Spleen (tissue), 11 donors: ENCODE measurements around the gene FASN. TPM values are rescaled to one million over a fixed set of nuclear protein-coding genes. Genes with fewer than 3 reads are reported as not detected.
A peak's percentile ranks its signal among the peaks of the same experiment; 100 is the strongest.

Experiments
- DNase-seq: peaks from one replicate; pipeline ENCODE4 v3.0.0-alpha.2; 2020
- H3K27ac ChIP-seq, 8 donors: fragments of 200-600 bp; sonication (generic) in 7 of 8; 1 replicate in 4 of 8; 2 replicates in 4 of 8; pipeline versions ENCODE4 v1.5.0 to v1.8.0; 2016 to 2021; ENCODE audit warnings: inconsistent platforms in 4 of 8, mild to moderate bottlenecking in 4 of 8, moderate library complexity in 1 of 8
- H3K27me3 ChIP-seq, 7 donors: fragments of 200-600 bp; sonication (generic) in 6 of 7; replicated peaks in 1 of 7; 1 replicate in 4 of 7; 2 replicates in 3 of 7; pipeline versions ENCODE4 v1.5.0 to v1.8.0; 2016 to 2021; ENCODE audit warnings: inconsistent platforms in 3 of 7, mild to moderate bottlenecking in 1 of 7
- H3K36me3 ChIP-seq, 6 donors: fragments of 200-600 bp; sonication (generic) in 5 of 6; 1 replicate in 4 of 6; 2 replicates in 2 of 6; pipeline versions ENCODE4 v1.5.0 to v1.8.0; 2016 to 2021; ENCODE audit warnings: inconsistent platforms in 2 of 6
- H3K4me1 ChIP-seq, 6 donors: fragments of 200-600 bp; sonication (generic) in 5 of 6; 1 replicate in 3 of 6; 2 replicates in 3 of 6; pipeline versions ENCODE4 v1.5.0 to v1.8.0; 2016 to 2021; ENCODE audit warnings: inconsistent platforms in 3 of 6
- H3K4me3 ChIP-seq, 8 donors: fragments of 200-600 bp; sonication (generic) in 7 of 8; 1 replicate in 4 of 8; 2 replicates in 4 of 8; pipeline versions ENCODE4 v1.5.0 to v1.8.0; 2016 to 2021; ENCODE audit warnings: inconsistent platforms in 4 of 8, mild to moderate bottlenecking in 4 of 8, moderate library complexity in 2 of 8
- H3K9me3 ChIP-seq, 8 donors: fragments of 200-600 bp; sonication (generic) in 7 of 8; 1 replicate in 4 of 8; 2 replicates in 4 of 8; pipeline versions ENCODE4 v1.5.0 to v1.8.0; 2016 to 2021; ENCODE audit warnings: inconsistent platforms in 4 of 8
- POLR2A ChIP-seq, 3 donors: fragments of 450-650 bp; IDR thresholded peaks; one replicate each; pipeline ENCODE4 v1.5.1; 2017; ENCODE audit warnings: antibody characterized with exemption in 3 of 3, mild to moderate bottlenecking in 1 of 3
- POLR2AphosphoS5 ChIP-seq, 3 donors: sonication (generic); formaldehyde crosslinking; IDR thresholded peaks; one replicate each; pipeline ENCODE4 v1.5.1; 2017; ENCODE audit warnings: antibody characterized with exemption in 3 of 3
- WGBS, 5 donors: extraction: QIAGEN DNeasy Blood & Tissue Kit in 3 of 5; methylation state at CpG; one replicate each; pipeline versions ENCODE4 v1.1.5 to v1.1.7; 2013 to 2018; 5-methylcytosine and 5-hydroxymethylcytosine counted together
- intact Hi-C: fragments of 100-400 bp; cut with DNase I; formaldehyde crosslinking; loops from one replicate; pipeline ENCODE4 v1.15.0; 2023; ENCODE audit warnings: low total_unique reads
- polyA plus RNA-seq, 3 donors: library from polyadenylated mRNA; stranded (reverse); fragments of 200-250 nt; gene quantifications; one replicate each; pipeline ENCODE4 v1.2.1, GENCODE V29; 2013
- total RNA-seq, 7 donors: library from RNA; depleted of rRNA in 3 of 7; stranded (reverse); fragments of >200 nt in 3 of 7; fragmentation: NEBNext Ultra II Directional in 4 of 7; extraction: Animal tissue kit (Norgen Biotek cat#: 25700) in 4 of 7; gene quantifications; one replicate each; pipeline versions ENCODE4 v1.1.0 to v1.2.1, GENCODE V29; 2016 to 2021
- TF ChIP-seq, protein P1 (sequence below), 11 experiments: fragments of 200-600 bp in 7 of 11; fragments of 450-650 bp in 4 of 11; sonication (generic) in 4 of 11; IDR thresholded peaks in 8 of 11; conservative IDR thresholded peaks in 3 of 11; 1 replicate in 7 of 11; 2 replicates in 4 of 11; pipeline versions ENCODE4 v1.4.0 to v1.8.0; 2016 to 2021; ENCODE audit warnings: antibody characterized with exemption in 11 of 11, inconsistent platforms in 4 of 11, mild to moderate bottlenecking in 1 of 11
- donor health status: healthy with polysubstance abuse.
- donor health status: DM: no; HTN: no; CAD: no; lungs with moderate emphysema.
- donor health status: DM: no; HTN: no; CAD: no.
- donor health status: Bipolar disorder and iron deficiency.
- donor health status: healthy.
- donor health status: DM: no; HTN: no; CAD: no.
- donor health status: DM: yes; HTN: yes; CAD: no.

FASN gene
- total and polyA plus RNA-seq, 10 donors: 9.3 to 45.2 (median 21.3) TPM

DNA sequence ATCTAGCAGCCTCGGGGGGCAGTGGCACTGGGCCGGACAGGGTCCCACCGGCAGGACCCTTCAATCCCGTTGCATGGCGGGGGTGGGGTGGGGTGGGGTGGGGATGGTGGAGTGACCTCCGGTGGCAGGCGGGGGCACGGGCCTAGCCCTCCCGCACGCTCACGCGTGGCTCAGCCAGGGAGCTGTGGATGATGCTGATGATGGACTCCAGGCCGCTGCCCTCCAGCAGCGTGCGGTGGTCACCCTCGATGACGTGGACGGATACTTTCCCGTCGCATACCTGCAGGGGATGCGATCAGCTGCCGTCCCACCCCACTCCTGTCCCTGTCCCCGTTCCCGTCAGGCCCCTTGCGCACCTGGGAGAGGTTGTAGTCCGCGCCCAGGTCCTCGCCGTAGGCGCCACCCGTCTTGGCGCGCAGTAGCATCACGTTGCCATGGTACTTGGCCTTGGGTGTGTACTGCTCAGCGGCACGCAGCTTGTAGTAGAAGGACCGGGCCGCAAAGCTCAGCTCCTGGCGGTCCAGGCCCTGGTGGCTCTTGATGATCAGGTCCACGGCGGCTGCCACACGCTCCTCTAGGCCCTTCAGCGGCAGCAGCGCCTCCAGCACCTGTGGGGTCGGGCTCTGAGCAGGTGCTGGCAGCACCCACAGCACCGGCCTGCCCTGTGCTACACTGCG, 18.9 kb downstream of the FASN start:
- DNase-seq: no peak
- H3K27me3 ChIP-seq: no peaks in the 10 kb centered on the region
- TF ChIP-seq POLR2A (IDR thresholded peaks at IDR 0.05) (no peak), POLR2AphosphoS5 (IDR thresholded peaks at IDR 0.05) (peak in 1 of 3 donors; percentile 53)
- H3K27ac ChIP-seq: no peak overlapping the region
- WGBS, 5 donors: 91 to 96% (median 94%) methylated on average over 22 to 47 of the region's 47 CpGs
- H3K36me3 ChIP-seq: peaks cover 0 to 67% (median 56%) of the 10 kb centered on the region in 6 donors
- H3K9me3 ChIP-seq: no peaks in the 10 kb centered on the region
- intact Hi-C loops: no loop called here
- H3K4me3 ChIP-seq: no peak overlapping the region
- no peaks in the 10 kb centered on the region for H3K4me1 ChIP-seq

DNA sequence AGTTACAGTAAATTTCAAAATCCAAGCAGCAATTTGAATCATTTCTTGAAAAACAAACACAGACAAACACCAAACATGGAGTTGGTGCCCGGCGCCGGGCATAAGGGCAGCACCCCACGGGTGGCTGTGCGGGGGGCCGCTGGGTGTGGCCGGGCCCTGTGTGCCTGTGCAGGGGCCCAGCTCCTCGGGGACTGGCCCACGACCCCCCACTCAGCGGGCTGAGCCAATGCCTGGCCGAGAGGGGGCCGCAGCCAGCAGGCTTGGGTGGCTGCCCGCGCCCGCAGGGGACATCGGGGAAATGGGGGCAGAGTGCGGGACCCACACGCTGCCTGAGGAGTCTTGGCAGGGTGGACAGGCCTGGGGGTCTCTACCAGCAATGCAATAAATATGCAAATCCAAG, 19.6 kb downstream of the FASN start:
- no peaks in the 10 kb centered on the region for H3K9me3 ChIP-seq
- no peak overlapping the region for H3K27ac ChIP-seq
- H3K36me3 ChIP-seq: peaks cover 0 to 60% (median 48%) of the 10 kb centered on the region in 6 donors
- intact Hi-C loops: no loop called here
- TF ChIP-seq, protein P1, sequence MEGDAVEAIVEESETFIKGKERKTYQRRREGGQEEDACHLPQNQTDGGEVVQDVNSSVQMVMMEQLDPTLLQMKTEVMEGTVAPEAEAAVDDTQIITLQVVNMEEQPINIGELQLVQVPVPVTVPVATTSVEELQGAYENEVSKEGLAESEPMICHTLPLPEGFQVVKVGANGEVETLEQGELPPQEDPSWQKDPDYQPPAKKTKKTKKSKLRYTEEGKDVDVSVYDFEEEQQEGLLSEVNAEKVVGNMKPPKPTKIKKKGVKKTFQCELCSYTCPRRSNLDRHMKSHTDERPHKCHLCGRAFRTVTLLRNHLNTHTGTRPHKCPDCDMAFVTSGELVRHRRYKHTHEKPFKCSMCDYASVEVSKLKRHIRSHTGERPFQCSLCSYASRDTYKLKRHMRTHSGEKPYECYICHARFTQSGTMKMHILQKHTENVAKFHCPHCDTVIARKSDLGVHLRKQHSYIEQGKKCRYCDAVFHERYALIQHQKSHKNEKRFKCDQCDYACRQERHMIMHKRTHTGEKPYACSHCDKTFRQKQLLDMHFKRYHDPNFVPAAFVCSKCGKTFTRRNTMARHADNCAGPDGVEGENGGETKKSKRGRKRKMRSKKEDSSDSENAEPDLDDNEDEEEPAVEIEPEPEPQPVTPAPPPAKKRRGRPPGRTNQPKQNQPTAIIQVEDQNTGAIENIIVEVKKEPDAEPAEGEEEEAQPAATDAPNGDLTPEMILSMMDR (IDR thresholded peaks at IDR 0.05 in 8 of 11, conservative IDR thresholded peaks at IDR 0.05 in 3 of 11): no peak
- 91 to 99% (median 93%) methylated on average over 10 to 18 of the region's 18 CpGs for WGBS, 5 donors
- no peak overlapping the region for H3K4me3 ChIP-seq
- DNase-seq: no peak
- H3K27me3 ChIP-seq: no peaks in the 10 kb centered on the region
- H3K4me1 ChIP-seq: no peaks in the 10 kb centered on the region

DNA sequence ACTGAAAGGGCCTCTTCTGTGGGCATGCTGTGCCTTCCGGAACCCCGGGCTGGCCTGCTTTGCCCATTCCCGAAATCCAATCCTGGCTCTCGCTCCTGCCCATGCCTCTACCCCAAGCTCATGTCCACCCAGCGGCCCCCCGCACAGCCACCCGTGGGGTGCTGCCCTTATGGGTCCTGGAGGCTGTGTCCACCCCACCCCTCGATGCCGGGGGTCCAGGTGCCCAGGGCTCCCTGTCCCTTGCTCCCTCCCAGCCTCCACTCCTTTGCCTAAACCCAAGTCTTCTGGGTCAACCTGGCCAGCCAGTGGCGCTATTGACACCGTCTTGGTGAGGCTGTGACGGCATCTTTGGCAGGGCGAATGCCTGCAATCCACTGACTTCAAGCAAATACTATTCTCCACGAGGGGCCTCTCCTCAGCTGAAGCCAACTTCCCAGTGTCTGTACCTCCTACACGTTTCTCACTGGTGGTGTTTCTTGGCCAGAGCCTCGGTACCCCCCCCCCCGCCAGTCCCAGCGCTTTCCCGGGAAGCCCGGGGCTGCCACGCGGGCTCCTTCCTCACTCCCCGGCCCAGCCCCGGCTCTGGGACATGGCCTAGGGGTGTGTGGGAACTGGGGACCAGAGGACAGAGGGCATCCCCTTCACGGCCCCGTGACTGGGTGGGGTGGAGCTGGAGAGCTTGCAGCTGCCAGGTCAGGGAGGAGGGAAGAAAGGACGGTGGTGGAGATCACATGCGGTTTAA, 20.2 kb downstream of the FASN start:
- intact Hi-C loops: no loop called here
- Histone ChIP-seq H3K4me1 (no peaks in the 10 kb centered on the region), H3K27ac (no peak overlapping the region), H3K9me3 (no peaks in the 10 kb centered on the region), H3K4me3 (no peak overlapping the region), H3K27me3 (no peaks in the 10 kb centered on the region), H3K36me3 (peaks cover 0 to 54% (median 42%) of the 10 kb centered on the region in 6 donors)
- 76 to 88% (median 77%) methylated on average over 28 of the region's 28 CpGs for WGBS, 5 donors
- no peak for DNase-seq
- TF ChIP-seq, protein P1 (IDR thresholded peaks at IDR 0.05 in 8 of 11, conservative IDR thresholded peaks at IDR 0.05 in 3 of 11): no peak
- TF ChIP-seq POLR2AphosphoS5 (IDR thresholded peaks at IDR 0.05) (no peak), POLR2A (IDR thresholded peaks at IDR 0.05) (no peak)

DNA sequence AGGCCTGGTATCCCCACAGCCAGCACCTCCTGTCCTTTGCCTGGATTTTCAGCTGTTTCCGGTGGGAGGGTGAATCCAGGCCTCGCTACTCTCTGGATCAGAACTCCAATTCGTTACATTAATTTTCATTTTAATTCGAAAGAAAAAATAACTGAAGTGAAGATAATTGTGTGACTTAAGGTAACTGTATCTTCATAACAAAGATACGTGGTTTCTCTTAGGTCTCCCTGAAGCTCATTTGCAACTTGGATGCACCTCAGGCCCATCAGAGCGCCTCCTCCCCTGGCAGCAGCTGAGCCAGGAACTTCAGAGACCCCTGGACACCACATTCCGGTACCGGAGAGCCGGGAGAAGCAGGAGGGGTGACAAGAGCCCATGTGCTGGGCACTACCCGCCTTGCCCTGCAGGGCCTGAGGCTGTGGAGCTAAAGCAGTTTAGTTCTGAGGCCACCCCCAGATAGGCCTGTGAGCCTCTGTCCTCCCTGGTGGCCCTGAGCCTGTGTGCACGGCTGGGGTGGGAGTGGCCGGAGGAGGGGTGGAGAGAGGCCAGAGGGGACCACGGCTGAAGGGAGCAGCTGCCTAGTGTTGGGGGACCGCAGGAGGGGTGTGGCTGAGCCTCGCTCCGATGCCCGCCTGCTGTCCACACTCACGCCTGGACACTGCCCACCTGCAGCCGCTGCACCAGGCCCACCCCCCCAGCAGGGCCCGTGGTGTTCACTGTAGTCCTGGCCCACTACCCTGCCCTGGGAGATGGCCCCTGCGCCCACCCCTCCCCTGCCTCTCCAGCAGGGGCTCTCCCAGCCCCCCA, 21.0 kb downstream of the FASN start:
- 83 to 86% (median 83%) methylated on average over 17 to 21 of the region's 21 CpGs for WGBS, 5 donors
- Histone ChIP-seq H3K4me1 (no peaks in the 10 kb centered on the region), H3K27me3 (no peaks in the 10 kb centered on the region), H3K36me3 (peaks cover 0 to 46% (median 34%) of the 10 kb centered on the region in 6 donors), H3K9me3 (no peaks in the 10 kb centered on the region), H3K27ac (no peak overlapping the region), H3K4me3 (no peak overlapping the region)
- intact Hi-C loops: no loop called here
- no peak for DNase-seq
- TF ChIP-seq POLR2A (IDR thresholded peaks at IDR 0.05) (no peak), POLR2AphosphoS5 (IDR thresholded peaks at IDR 0.05) (no peak)
- TF ChIP-seq, protein P1 (IDR thresholded peaks at IDR 0.05 in 8 of 11, conservative IDR thresholded peaks at IDR 0.05 in 3 of 11): no peak
